Left ventricle myocardium superior (tissue), 1 donor: ENCODE results near the gene BIK. TPM values are rescaled to one million over a fixed set of nuclear protein-coding genes. Genes with fewer than 3 reads are reported as not detected.

Experiments
- ATAC-seq: fragments of 200-7000 bp; cut with Tn5 transposase; one replicate; pipeline ENCODE4 v1.9.1; 2020; ENCODE audit warnings: mild to moderate bottlenecking, moderate library complexity
- DNase-seq: peaks from one replicate; pipeline ENCODE4 v3.0.0-alpha.2; 2020
- intact Hi-C: fragments of 100-400 bp; cut with micrococcal nuclease; formaldehyde crosslinking; loops from one replicate; pipeline ENCODE4 v1.11.0; 2022
- total RNA-seq: library from RNA; stranded (reverse); fragmentation: NEBNext Ultra II Directional; extraction: Animal tissue kit (Norgen Biotek cat#: 25700); gene quantifications from one replicate; pipeline ENCODE4 v1.2.1, GENCODE V29; 2021
- donor health status: DM: no; HTN: yes; CAD: no; lungs with severe emphysema.

The BIK gene
- total RNA-seq, 1 donor from 2014 or later = not detected

DNA sequence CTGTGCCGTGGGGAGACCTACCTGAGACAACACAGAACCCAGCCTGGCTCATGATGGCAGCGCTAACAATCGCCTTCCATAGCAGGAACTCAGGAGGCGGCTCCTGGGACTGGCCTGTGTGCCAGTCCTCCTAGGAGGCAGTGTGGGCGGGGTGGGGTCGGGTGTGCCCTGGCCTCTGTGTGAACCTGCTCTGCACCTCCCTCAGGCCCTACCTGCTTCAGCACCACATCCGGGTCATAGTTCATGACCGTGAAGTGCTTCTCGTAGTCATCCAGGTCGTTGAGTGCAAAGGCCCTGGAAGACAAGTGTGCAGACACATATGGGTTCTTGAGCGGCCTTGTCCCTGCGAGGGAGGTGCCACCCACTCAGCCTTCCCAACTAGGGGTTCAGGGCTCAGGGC, 61.1 kb downstream of the BIK start:
- intact Hi-C loops = no loop called here
- DNase-seq (no peak), ATAC-seq (no peak)

DNA sequence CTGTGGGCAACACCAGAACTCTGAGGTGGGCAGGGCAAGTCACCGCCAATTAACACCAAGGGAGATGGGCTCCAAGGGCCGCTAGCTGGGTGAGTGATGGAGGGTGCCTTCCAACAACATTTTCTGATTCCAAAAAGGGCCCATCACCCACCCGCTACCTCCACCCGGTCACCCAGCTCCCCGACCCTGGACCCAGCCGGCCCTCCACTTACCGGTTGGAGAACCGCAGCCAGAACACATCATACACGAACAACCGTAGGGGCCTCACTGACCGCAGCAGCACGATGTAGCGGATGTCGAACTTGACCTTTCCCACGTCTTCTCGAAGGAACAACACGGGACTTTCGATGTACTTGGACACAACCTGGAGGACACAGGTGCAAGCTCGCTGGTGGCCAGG, 61.6 kb downstream of the BIK start:
- intact Hi-C loops = no loop called here
- DNase-seq = no peak
- no peak for ATAC-seq

DNA sequence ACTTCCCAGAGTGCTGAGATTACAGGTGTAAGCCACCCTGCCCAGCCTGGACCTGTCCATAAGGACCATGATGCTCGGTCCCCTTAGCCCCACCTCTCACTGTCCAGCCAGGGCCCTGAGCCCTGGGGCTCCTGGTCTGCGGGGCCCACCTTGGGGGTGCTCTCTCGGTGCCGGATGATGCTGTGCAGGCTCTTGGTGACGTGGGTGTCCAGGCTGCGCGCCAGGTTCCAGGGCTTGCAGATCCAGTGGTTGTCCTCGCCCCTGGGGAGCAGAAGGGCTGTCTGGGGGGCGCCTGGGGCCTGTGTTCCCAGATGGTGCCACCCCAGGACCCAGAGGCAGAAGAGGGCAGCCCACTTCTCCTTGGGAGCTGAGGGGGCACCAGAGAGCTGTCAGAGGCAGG, 63.0 kb downstream of the BIK start:
- intact Hi-C loops = no loop called here
- ATAC-seq = no peak
- no peak for DNase-seq

DNA sequence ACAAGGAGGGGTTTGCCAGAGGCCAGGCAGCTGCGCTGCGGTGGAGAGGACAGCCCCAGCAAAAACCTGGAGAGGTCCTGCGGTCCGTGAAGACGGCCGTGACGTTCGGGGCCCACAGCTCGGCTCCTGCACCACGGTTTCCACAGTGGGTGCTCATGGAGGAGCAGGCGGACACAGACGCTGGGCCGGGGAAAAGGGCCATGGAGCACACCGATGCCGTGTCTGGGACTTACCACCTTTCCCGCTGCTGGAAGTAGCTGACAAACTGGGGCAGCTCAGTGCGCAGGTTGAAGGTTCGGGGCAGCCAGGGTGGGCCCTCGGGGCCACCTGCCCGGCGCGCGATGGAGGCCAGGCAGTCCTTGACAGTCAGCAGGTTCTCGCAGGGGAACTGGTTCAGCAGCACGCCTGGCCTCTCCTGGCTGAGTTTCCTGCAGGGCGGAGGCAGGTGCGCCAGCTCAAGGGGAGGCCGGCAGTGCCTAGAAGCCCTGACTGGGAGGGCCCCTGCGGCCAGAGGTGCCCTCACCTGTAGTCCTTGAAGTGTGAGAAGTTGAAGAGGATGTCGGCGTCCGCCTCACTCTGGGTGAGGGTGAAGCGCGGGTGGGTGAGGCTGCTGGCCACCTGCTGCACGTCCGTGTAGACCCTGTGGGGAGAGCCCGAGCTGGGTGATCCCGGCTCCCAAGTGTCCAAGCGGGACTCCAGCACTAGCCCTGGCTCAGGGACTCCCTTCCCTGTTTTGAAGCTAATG, 63.6 kb downstream of the BIK start:
- intact Hi-C loops = no loop called here
- ATAC-seq (no peak), DNase-seq (no peak)

DNA sequence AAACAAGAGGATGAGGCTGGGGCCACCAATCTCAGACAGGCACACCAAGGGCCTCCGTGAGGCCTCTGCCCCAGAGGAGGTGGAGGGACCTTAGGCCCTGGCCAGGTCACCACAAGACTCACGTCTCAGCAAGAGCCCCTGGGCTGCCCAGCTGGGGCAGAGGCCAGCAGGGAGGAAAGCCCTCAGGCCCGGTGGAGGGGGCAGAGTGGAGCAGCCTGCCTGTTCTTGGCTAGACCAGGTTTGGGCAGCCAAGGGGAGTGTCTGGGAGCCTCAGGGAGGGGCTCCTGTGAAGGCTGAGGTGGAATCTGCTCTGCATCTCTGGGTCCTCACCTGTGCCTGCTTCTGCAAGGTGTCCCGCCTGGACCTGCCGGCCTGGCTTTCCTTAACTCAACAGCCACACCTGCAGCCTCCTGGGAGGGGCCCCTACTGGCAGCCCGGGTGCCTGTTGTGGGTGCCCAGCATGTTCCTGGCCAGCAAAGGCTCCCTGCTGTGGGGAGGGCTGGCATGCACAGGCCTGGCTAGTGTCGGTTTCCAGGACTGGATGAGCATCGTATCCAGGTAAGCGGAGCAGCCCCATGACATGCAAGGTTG, 64.5 kb downstream of the BIK start:
- intact Hi-C loops = no loop called here
- DNase-seq (no peak), ATAC-seq (no peak)

DNA sequence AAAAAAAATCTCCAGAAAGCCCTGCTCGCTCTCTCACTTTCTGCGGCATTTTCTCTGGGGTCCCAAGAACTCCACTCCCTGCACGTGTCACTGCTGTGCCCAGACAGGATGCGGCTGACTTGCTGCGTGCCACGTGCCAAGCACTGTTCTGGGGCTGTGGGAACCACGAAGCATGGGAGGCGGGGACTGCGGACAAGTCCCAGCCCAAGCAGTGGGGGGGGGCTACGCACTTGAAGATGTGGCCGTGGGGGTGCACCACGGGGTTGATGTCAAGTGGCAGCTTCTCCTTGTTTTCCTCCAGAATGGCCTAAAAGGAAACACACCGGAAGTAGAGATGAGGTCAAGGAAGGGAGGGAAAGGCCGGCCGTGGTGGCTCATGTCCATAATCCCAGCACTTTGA, 65.5 kb downstream of the BIK start:
- DNase-seq (no peak), ATAC-seq (no peak)
- intact Hi-C loops = no loop called here

DNA sequence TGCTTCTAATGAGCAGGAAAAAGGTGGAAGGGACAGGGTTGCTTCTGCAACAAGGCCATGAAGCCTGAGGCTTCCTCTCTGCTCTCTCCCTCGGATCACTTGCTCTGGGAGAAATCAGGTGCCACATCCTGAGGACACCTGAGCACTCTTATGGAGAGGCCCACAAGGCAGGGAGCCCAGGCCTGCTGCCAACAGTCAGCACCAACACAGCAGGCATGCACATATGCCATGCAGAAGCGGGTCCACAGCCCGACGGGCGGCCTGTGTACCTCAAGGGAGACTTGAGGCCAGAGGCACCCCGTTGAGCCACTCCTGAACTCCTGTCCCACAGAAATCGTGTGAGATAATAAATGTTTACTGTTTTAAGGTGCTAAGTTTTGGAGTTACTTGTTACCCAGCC, 66.9 kb downstream of the BIK start:
- ATAC-seq (no peak), DNase-seq (no peak)
- intact Hi-C loops = no loop called here

Other genes starting within 250 kb of the BIK start
- 63.8 TPM for gene PACSIN2, start 95.6 kb upstream of the BIK start, total RNA-seq
- 6.2 TPM for gene TTLL1, start 21.4 kb upstream of the BIK start, total RNA-seq
- 13.4 TPM for gene MCAT, start 32.6 kb downstream of the BIK start, total RNA-seq
- gene TSPO, start 40.8 kb downstream of the BIK start, total RNA-seq = 119 TPM
- 12.3 TPM for gene TTLL12, start 76.4 kb downstream of the BIK start, total RNA-seq
- 0.64 TPM for gene SCUBE1, start 232.6 kb downstream of the BIK start, total RNA-seq